HUES48 (cell line): ENCODE data around the gene ATP7B.

Experiments used
- H3K27ac ChIP-seq: one replicate; pipeline ENCODE4 v1.7.0; 2013; ENCODE audit warnings: low read depth, low read length, inconsistent platforms
- H3K27me3 ChIP-seq: 2 replicates; pipeline ENCODE4 v1.6.1; 2013; ENCODE audit warnings: mild to moderate bottlenecking, low read length; ENCODE audit not compliant: control insufficient read depth, insufficient read depth
- H3K36me3 ChIP-seq: 2 replicates; pipeline ENCODE4 v1.6.1; 2013; ENCODE audit warnings: low read length; ENCODE audit not compliant: control insufficient read depth, insufficient read depth
- H3K4me1 ChIP-seq: 2 replicates; pipeline ENCODE4 v1.6.1; 2013; ENCODE audit warnings: mild to moderate bottlenecking, low read length; ENCODE audit not compliant: control insufficient read depth, insufficient read depth
- H3K4me3 ChIP-seq: 2 replicates; pipeline ENCODE4 v1.5.1; 2013; ENCODE audit warnings: mild to moderate bottlenecking, low read depth, low read length
- H3K9ac ChIP-seq: 2 replicates; pipeline ENCODE4 v1.6.1; 2013; ENCODE audit warnings: mild to moderate bottlenecking, low read depth, low read length, moderate library complexity
- H3K9me3 ChIP-seq: 2 replicates; pipeline ENCODE4 v1.6.1; 2013; ENCODE audit warnings: low read length; ENCODE audit not compliant: control insufficient read depth, insufficient read depth

The ATP7B gene

GRCh38 chr13:51928231-51928630 lies 83.0 kb downstream of the ATP7B start:
- no peaks in the 10 kb centered on the region for H3K4me1 ChIP-seq
- H3K4me3 ChIP-seq: no peak overlapping the region
- no peaks in the 10 kb centered on the region for H3K9me3 ChIP-seq
- H3K27ac ChIP-seq: no peak overlapping the region
- H3K36me3 ChIP-seq: no peaks in the 10 kb centered on the region
- H3K9ac ChIP-seq: no peak overlapping the region
- H3K27me3 ChIP-seq: no peaks in the 10 kb centered on the region

DNA sequence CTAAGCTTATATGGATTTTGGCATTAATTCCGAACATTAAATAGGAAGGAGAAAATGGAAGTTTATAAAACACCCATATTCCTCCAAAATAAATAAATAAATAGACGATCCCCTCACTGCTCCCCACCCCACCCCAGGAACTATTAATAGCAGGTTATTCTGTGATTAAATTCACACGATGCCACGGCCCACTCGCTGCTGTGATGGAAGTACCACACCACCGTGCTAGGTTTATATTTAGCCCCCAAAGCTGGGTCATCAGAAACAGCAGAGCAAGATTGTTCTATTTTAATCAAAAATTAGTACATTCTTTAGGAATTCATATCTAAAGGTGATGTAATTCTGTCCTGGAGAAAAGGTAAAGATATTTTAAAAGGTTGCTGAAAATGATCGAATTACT lies 84.1 kb downstream of the ATP7B start:
- no peaks in the 10 kb centered on the region for H3K4me1 ChIP-seq
- H3K27ac ChIP-seq: no peak overlapping the region
- no peaks in the 10 kb centered on the region for H3K9me3 ChIP-seq
- H3K9ac ChIP-seq: no peak overlapping the region
- H3K36me3 ChIP-seq: no peaks in the 10 kb centered on the region
- H3K4me3 ChIP-seq: no peak overlapping the region
- no peaks in the 10 kb centered on the region for H3K27me3 ChIP-seq

DNA sequence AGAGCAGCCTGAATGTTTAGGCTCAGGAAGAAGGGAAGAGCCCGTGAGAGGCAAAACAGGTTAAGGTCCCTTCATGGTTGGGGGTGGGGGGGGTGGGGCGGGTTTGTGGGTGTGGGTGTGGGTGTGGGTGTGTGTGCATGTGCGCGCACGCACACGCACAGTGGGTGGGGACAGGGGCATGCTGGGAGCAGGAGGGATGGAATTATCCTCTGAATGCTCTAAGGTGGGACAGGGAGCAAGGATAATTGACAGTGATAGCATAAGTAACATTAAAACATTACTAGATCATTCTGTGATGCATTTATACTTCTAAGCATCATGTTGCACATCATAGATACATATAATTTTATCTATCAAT lies 84.7 kb downstream of the ATP7B start:
- H3K36me3 ChIP-seq: no peaks in the 10 kb centered on the region
- H3K9me3 ChIP-seq: no peaks in the 10 kb centered on the region
- H3K4me3 ChIP-seq: no peak overlapping the region
- H3K4me1 ChIP-seq: no peaks in the 10 kb centered on the region
- no peaks in the 10 kb centered on the region for H3K27me3 ChIP-seq
- no peak overlapping the region for H3K9ac ChIP-seq
- H3K27ac ChIP-seq: no peak overlapping the region

DNA sequence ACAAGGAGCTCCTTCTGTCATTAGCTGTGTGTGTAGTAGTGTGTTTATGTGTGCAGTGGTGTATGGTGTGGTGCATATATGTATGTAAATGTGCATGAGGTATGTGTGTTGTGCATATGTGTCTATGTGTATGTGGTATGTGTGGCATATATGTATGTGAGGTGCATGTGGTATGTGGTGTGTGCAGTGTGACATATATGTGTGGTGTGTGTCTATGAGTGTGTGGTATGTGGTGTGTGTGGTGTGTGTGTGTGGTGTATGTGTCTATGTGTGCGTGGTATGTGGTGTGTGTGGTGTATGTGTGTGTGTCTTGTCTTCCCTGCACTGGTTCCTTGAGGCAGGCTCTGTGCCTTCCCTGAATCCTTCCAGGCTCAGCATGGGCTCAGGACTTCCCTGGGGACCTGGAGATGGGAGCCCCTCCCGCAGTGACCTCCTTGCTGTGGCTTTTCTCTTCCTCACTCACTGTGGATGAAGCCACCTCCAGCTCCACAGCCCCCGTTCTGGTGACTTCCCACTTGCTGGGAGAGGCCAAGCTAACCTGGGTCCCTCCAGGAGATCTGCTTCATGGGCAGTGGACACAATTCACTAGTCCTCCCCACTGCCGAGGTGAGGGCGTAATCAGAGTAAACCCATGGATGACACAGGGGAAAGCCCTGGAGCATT lies 85.3 kb downstream of the ATP7B start:
- no peaks in the 10 kb centered on the region for H3K4me1 ChIP-seq
- H3K27ac ChIP-seq: no peak overlapping the region
- no peak overlapping the region for H3K9ac ChIP-seq
- H3K27me3 ChIP-seq: no peaks in the 10 kb centered on the region
- no peak overlapping the region for H3K4me3 ChIP-seq
- no peaks in the 10 kb centered on the region for H3K36me3 ChIP-seq
- no peaks in the 10 kb centered on the region for H3K9me3 ChIP-seq

- Histone ChIP-seq H3K9me3 (no peaks in the 10 kb centered on the region), H3K27me3 (no peaks in the 10 kb centered on the region), H3K4me3 (no peak overlapping the region), H3K9ac (no peak overlapping the region), H3K36me3 (no peaks in the 10 kb centered on the region), H3K27ac (no peak overlapping the region), H3K4me1 (no peaks in the 10 kb centered on the region)
Observed at GRCh38 chr13:51924756-51925544, 86.3 kb downstream of the ATP7B start.

- Histone ChIP-seq H3K4me3 (no peak overlapping the region), H3K27ac (no peak overlapping the region)
Observed at GRCh38 chr13:51923983-51924539, 87.2 kb downstream of the ATP7B start.

DNA sequence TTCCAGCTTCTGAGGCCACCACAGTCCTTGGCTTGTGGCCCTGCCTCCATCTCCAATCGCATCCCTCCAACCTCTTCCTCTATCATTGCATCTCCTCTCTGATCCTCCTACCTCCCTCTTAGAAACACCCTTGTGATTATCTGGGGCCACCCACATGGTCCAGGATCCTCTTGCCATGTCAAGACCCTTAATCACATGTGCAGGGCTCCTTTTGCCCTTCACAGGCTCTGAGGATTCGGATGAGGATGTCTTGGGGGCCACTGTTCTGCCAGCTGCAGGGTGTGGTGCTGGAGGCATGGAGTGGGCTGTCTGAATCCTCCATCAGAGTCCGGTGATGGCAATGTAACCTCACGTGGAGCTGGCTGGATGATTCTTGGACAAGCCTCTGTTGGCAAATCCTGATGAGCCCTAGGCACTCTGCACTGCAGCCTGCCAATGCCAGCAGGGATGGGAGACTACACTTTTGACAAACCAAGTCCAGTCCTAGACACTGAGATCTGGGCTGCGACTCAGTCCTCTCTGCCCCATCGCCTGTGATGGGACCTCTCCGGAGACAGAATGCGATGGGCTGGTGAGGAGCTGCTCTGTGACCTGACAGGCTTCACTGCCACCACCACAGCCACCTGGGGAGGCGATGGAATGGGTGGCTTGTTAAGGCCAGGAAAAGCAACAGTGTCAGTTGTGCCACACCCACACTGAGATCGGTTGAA lies 88.3 kb downstream of the ATP7B start:
- H3K4me3 ChIP-seq: no peak overlapping the region
- no peak overlapping the region for H3K9ac ChIP-seq
- H3K36me3 ChIP-seq: no peaks in the 10 kb centered on the region
- no peaks in the 10 kb centered on the region for H3K27me3 ChIP-seq
- H3K4me1 ChIP-seq: no peaks in the 10 kb centered on the region
- H3K27ac ChIP-seq: no peak overlapping the region
- no peaks in the 10 kb centered on the region for H3K9me3 ChIP-seq

More at GRCh38 chr13:51923983-51924539, 87.2 kb downstream of the ATP7B start:
- Histone ChIP-seq H3K9ac (no peak overlapping the region), H3K36me3 (no peaks in the 10 kb centered on the region), H3K4me1 (no peaks in the 10 kb centered on the region), H3K27me3 (no peaks in the 10 kb centered on the region), H3K9me3 (no peaks in the 10 kb centered on the region)

GRCh38 chr13:51921790-51922740 lies 89.2 kb downstream of the ATP7B start:
- H3K9ac ChIP-seq: no peak overlapping the region
- no peak overlapping the region for H3K27ac ChIP-seq
- no peak overlapping the region for H3K4me3 ChIP-seq

DNA sequence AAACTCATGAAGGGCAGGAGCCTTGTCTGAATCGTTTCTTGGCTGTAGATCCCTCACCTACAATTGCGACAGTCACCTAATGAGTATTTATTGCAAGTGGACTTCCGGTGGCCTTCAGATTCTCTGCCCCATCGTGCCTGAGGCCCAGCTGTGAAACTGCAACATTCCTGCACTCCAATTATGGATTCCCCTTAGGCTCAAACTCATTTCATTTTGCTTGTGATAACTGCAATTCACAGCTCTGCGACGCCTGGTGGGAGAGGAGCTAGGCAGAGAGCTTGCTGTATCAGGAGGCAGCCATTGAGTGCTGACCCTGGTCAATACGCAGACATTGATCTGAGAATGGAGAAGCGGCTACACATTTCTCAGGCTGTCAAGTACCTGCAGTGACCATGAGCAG lies 90.5 kb downstream of the ATP7B start:
- Histone ChIP-seq H3K27me3 (no peaks in the 10 kb centered on the region), H3K36me3 (no peaks in the 10 kb centered on the region), H3K4me1 (no peaks in the 10 kb centered on the region), H3K4me3 (no peak overlapping the region), H3K9me3 (no peaks in the 10 kb centered on the region), H3K9ac (no peak overlapping the region), H3K27ac (no peak overlapping the region)

More at GRCh38 chr13:51921790-51922740, 89.2 kb downstream of the ATP7B start:
- Histone ChIP-seq H3K4me1 (no peaks in the 10 kb centered on the region), H3K36me3 (no peaks in the 10 kb centered on the region), H3K9me3 (no peaks in the 10 kb centered on the region), H3K27me3 (no peaks in the 10 kb centered on the region)

DNA sequence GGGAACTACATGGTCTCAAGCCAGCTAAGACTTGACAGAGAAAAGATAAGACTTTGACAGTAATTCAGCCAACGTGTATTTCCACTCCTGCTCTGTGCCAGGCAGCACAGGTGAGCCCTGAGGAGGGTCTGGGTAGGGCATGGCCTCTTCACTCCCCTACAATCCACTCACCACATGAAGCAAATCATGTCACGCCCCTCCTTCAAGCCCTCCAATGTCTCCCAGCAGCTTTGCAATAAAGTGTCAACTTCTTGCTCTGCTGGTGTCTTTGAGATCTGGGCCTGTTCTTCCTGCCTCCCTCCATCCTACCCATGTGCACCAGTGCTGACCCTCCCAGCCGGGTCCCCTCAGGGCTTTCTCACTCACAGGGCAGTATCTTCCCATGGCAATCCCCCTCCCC lies 91.0 kb downstream of the ATP7B start:
- no peaks in the 10 kb centered on the region for H3K9me3 ChIP-seq
- no peaks in the 10 kb centered on the region for H3K4me1 ChIP-seq
- no peaks in the 10 kb centered on the region for H3K36me3 ChIP-seq
- H3K27ac ChIP-seq: no peak overlapping the region
- no peak overlapping the region for H3K9ac ChIP-seq
- no peak overlapping the region for H3K4me3 ChIP-seq
- no peaks in the 10 kb centered on the region for H3K27me3 ChIP-seq
